ENCODE measurements around the gene FUT8. TPM values are rescaled to one million over a fixed set of nuclear protein-coding genes. Genes with fewer than 3 reads are reported as not detected.

FUT8 gene
- total and polyA plus RNA-seq, 4 donors: 1.1 to 14.1 (median 4.0) TPM

- TF ChIP-seq CTCF (IDR thresholded peaks at IDR 0.05; ENCODE audit: low read depth, low read length, missing input control): no peak
- TF ChIP-seq ATF3 (IDR thresholded peaks at IDR 0.05): no peak
Measured at GRCh38 chr14:65783576-65783975, 371.0 kb downstream of the FUT8 start (continued).

- TF ChIP-seq GABPA (IDR thresholded peaks at IDR 0.05 in 1 of 2, conservative IDR thresholded peaks at IDR 0.05 in 1 of 2) (no peak), FOXA1 (IDR thresholded peaks at IDR 0.05) (no peak), NR2F2 (IDR thresholded peaks at IDR 0.05) (no peak), CTCF (IDR thresholded peaks at IDR 0.05; ENCODE audit: low read depth, low read length, missing input control) (no peak), HNF4G (IDR thresholded peaks at IDR 0.05) (no peak), EGR1 (IDR thresholded peaks at IDR 0.05; ENCODE audit: low read depth in 2 of 2) (no peak), ATF3 (IDR thresholded peaks at IDR 0.05) (no peak), JUND (IDR thresholded peaks at IDR 0.05) (no peak), ZBTB33 (IDR thresholded peaks at IDR 0.05) (no peak), MAX (IDR thresholded peaks at IDR 0.05) (no peak), FOXA2 (IDR thresholded peaks at IDR 0.05) (no peak), REST (IDR thresholded peaks at IDR 0.05) (no peak), SP1 (IDR thresholded peaks at IDR 0.05) (no peak), RXRA (IDR thresholded peaks at IDR 0.05) (no peak), YY1 (IDR thresholded peaks at IDR 0.05) (no peak)
- no peak for DNase-seq (ENCODE audit: low spot score)
Measured at GRCh38 chr14:65784574-65784973, 372.0 kb downstream of the FUT8 start.

More at GRCh38 chr14:65784574-65784973, 372.0 kb downstream of the FUT8 start:
- Histone ChIP-seq H3K27me3 (ENCODE audit: control insufficient read depth in 4 of 4, insufficient read depth in 4 of 4, low read length in 3 of 4) (no peaks in the 10 kb centered on the region), H3K9me3 (ENCODE audit: control insufficient read depth in 4 of 4, low read length in 3 of 4) (no peaks in the 10 kb centered on the region), H3K4me3 (ENCODE audit: low read depth in 1 of 3, low read length in 3 of 3) (no peak overlapping the region), H3K4me1 (ENCODE audit: control insufficient read depth in 4 of 4, insufficient read depth in 4 of 4, low read length in 3 of 4) (no peaks in the 10 kb centered on the region), H3K9ac (ENCODE audit: low read depth in 1 of 2, low read length in 2 of 2) (no peak overlapping the region), H3K27ac (ENCODE audit: low read depth in 1 of 2, low read length in 2 of 2) (no peak overlapping the region), H3K36me3 (ENCODE audit: control insufficient read depth in 4 of 4, insufficient read depth in 3 of 4, low read depth in 1 of 4, low read length in 3 of 4) (no peaks in the 10 kb centered on the region)
- 77% methylated on average over 2 of the region's 2 CpGs for WGBS

Measured in liver (tissue), 9 donors.